HepG2 (cell line): ENCODE data around the gene TGM3. TPM values are rescaled to one million over a fixed set of nuclear protein-coding genes. Genes with fewer than 3 reads are reported as not detected.

Source experiments
- ATAC-seq: fragments of 200-7000 bp; cut with Tn5 transposase; 3 replicates; pipeline ENCODE4 v1.9.1; 2020; ENCODE audit warnings: mild to moderate bottlenecking, moderate library complexity
- BruUV-seq: library from RNA; stranded (reverse); fragments of 400-500 nt; replicated peaks from 2 replicates; lab custom pipeline; 2021; lab: Mats Ljungman, UMichigan
- CTCF ChIA-PET: fragments of 300-600 bp; formaldehyde crosslinking; extraction: SDS; loops from one replicate; lab custom pipeline; 2021; ENCODE audit warnings: low total read pairs, inconsistent platforms, low intra/inter-chr PET ratio; lab: Yijun Ruan, JAX
- POLR2A ChIA-PET: fragments of 350-600 bp; sonication (Branson Sonifier 250); formaldehyde crosslinking; loops from one replicate; lab custom pipeline; 2020; ENCODE audit warnings: antibody characterized with exemption, inconsistent platforms; lab: Yijun Ruan, JAX
- DNase-seq: peaks from one replicate; pipeline ENCODE4 v3.0.0-alpha.2; 2015; ENCODE audit warnings: low spot score
- FAIRE-seq: peaks from 3 replicates; lab custom pipeline; 2011; peaks lifted over from hg19 to GRCh38; lab: Jason Lieb, UNC
- H2AFZ ChIP-seq: one replicate; pipeline ENCODE4 v1.6.1; 2011; ENCODE audit warnings: low read length, inconsistent platforms
- H3K27ac ChIP-seq: fragments of 300-600 bp; 3 replicates; pipeline ENCODE4 v1.8.0; 2011; ENCODE audit warnings: mixed run types, mild to moderate bottlenecking, mixed read lengths, low read length, inconsistent platforms; ENCODE audit not compliant: insufficient read depth; ENCODE audit errors: extremely low read length
- H3K27me3 ChIP-seq, 2 experiments: fragments of 200-600 bp in 1 of 2; 2 replicates in 1 of 2; 3 replicates in 1 of 2; pipeline versions ENCODE4 v1.6.0 to v1.8.0; 2011; ENCODE audit warnings: low read length in 2 of 2, mild to moderate bottlenecking in 2 of 2, moderate library complexity in 2 of 2, inconsistent platforms in 1 of 2; ENCODE audit not compliant: insufficient read depth in 2 of 2, control insufficient read depth in 1 of 2
- H3K36me3 ChIP-seq, 2 experiments: fragments of 200-600 bp in 1 of 2; replicated peaks in 1 of 2; 2 replicates in 1 of 2; 3 replicates in 1 of 2; pipeline versions ENCODE4 v1.5.1 to v1.8.0; 2011; ENCODE audit warnings: low read length in 2 of 2, inconsistent platforms in 1 of 2; ENCODE audit not compliant: insufficient read depth in 2 of 2, control insufficient read depth in 1 of 2
- H3K4me1 ChIP-seq: 2 replicates; pipeline ENCODE4 v1.5.1; 2012; ENCODE audit warnings: low read length, inconsistent platforms; ENCODE audit not compliant: insufficient read depth
- H3K4me2 ChIP-seq: 2 replicates; pipeline ENCODE4 v1.6.0; 2011; ENCODE audit warnings: low read depth, low read length, inconsistent platforms
- H3K4me3 ChIP-seq, 3 experiments: fragments of 200-600 bp in 1 of 3; sonication (generic), shearing (Covaris generic) in 1 of 3; replicated peaks in 1 of 3; 2 replicates each; pipeline ENCODE4 v1.5.1; 2011 to 2016; ENCODE audit warnings: low read length in 3 of 3, inconsistent platforms in 2 of 3, low read depth in 2 of 3, mild to moderate bottlenecking in 2 of 3, control low read depth in 1 of 3, mixed read lengths in 1 of 3; ENCODE audit not compliant: insufficient read depth in 1 of 3
- H3K79me2 ChIP-seq: one replicate; pipeline ENCODE4 v1.6.1; 2011; ENCODE audit warnings: low read length, inconsistent platforms; ENCODE audit not compliant: insufficient read depth
- H3K9ac ChIP-seq: 2 replicates; pipeline ENCODE4 v1.6.0; 2011; ENCODE audit warnings: mild to moderate bottlenecking, low read depth, low read length, inconsistent platforms; ENCODE audit not compliant: insufficient read depth
- H3K9me3 ChIP-seq: 2 replicates; pipeline ENCODE4 v1.5.1; 2012; ENCODE audit warnings: mild to moderate bottlenecking, low read length
- H4K20me1 ChIP-seq: 2 replicates; pipeline ENCODE4 v1.6.0; 2011; ENCODE audit warnings: inconsistent platforms, mild to moderate bottlenecking, low read length, moderate library complexity; ENCODE audit not compliant: insufficient read depth
- ATF7-NPFF ChIP-seq: sonication (generic); formaldehyde crosslinking; IDR thresholded peaks from 2 replicates; pipeline ENCODE4 v1.8.1; 2023; ENCODE audit warnings: mild to moderate bottlenecking, low read depth, missing genetic modification reagents, moderate library complexity
- CEBPB ChIP-seq: IDR thresholded peaks from 2 replicates; pipeline ENCODE4 v1.6.1; 2011; ENCODE audit warnings: low read depth, low read length, improper control_type of control experiment, borderline replicate concordance
- FOSL2 ChIP-seq: sonication (generic); formaldehyde crosslinking; IDR thresholded peaks from 2 replicates; pipeline ENCODE4 v1.4.0; 2020; ENCODE audit warnings: missing genetic modification reagents
- GABPA ChIP-seq, 2 experiments: IDR thresholded peaks; 2 replicates each; pipeline ENCODE4 v1.6.1; 2011 to 2016; ENCODE audit warnings: low read depth in 2 of 2, low read length in 1 of 2, missing biosample characterization in 1 of 2, missing genetic modification characterization in 1 of 2
- KDM1A ChIP-seq: IDR thresholded peaks from 2 replicates; pipeline ENCODE4 v1.6.1; 2016; ENCODE audit warnings: missing compliant biosample characterization
- NCOR1 ChIP-seq: fragments of 200-600 bp; sonication (generic); IDR thresholded peaks from 2 replicates; pipeline ENCODE4 v1.7.0; 2017; ENCODE audit warnings: antibody characterized with exemption, low read length, borderline replicate concordance
- RAD21 ChIP-seq: fragments of 450-650 bp; formaldehyde crosslinking; IDR thresholded peaks from 2 replicates; pipeline ENCODE4 v1.5.0; 2020; ENCODE audit warnings: mild to moderate bottlenecking
- SMC3 ChIP-seq: IDR thresholded peaks from 2 replicates; pipeline ENCODE4 v1.6.1; 2011; ENCODE audit warnings: low read length, improper control_type of control experiment
- YY1 ChIP-seq: IDR thresholded peaks from 2 replicates; pipeline ENCODE4 v1.6.1; 2011; ENCODE audit warnings: low read length, low read depth, moderate library complexity, mild to moderate bottlenecking; ENCODE audit not compliant: insufficient read depth, insufficient replicate concordance
- ZMYM3 ChIP-seq: sonication (generic); formaldehyde crosslinking; IDR thresholded peaks from 2 replicates; pipeline ENCODE4 v1.5.1; 2020; ENCODE audit warnings: mild to moderate bottlenecking, missing genetic modification reagents
- ZNF160 ChIP-seq: sonication (generic); formaldehyde crosslinking; IDR thresholded peaks from 2 replicates; pipeline ENCODE4 v1.8.0; 2022; ENCODE audit warnings: mild to moderate bottlenecking, inconsistent platforms, missing genetic modification reagents
- ZNF263 ChIP-seq: sonication (generic); formaldehyde crosslinking; IDR thresholded peaks from 2 replicates; pipeline ENCODE4 v1.4.0; 2020; ENCODE audit warnings: missing genetic modification reagents
- ZNF543 ChIP-seq: sonication (generic); formaldehyde crosslinking; IDR thresholded peaks from 2 replicates; pipeline ENCODE4 v1.4.0; 2020; ENCODE audit warnings: mild to moderate bottlenecking, missing genetic modification reagents
- ZSCAN9 ChIP-seq: IDR thresholded peaks from 2 replicates; pipeline ENCODE4 v1.6.1; 2016; ENCODE audit warnings: borderline replicate concordance
- WGBS: methylation state at CpG from one replicate; pipeline ENCODE4 v1.1.6; 2017; ENCODE audit warnings: low lambda C conversion rate; 5-methylcytosine and 5-hydroxymethylcytosine counted together
- in situ Hi-C: cut with HindIII; loops from 2 replicates; pipeline ENCODE4 v1.10.0; 2017; ENCODE audit warnings: low pct_unique_long_range_greater_than_20kb; ENCODE audit not compliant: extremely low pct_ligation_motif_present
- intact Hi-C: fragments of 100-400 bp; cut with micrococcal nuclease; formaldehyde crosslinking; loops from one replicate; pipeline ENCODE4 v1.10.0; 2022; ENCODE audit not compliant: unreplicated experiment
- polyA plus RNA-seq, 8 experiments: library from polyadenylated mRNA; depleted of rRNA in 3 of 8; stranded (reverse) in 7 of 8; unstranded in 1 of 8; fragments of >200 nt; fragmentation: Illumina TruSeq in 4 of 8; extraction: Trizol in 4 of 8; gene quantifications; 2 replicates each; pipeline versions ENCODE4 v1.2.1 to v1.2.3, GENCODE V29; 2011 to 2016; ENCODE audit warnings: low read depth in 4 of 8, missing spikeins in 1 of 8, mixed read lengths in 1 of 8; ENCODE audit not compliant: insufficient read depth in 1 of 8
- total RNA-seq, 5 experiments: library from RNA; depleted of rRNA; stranded (reverse); fragments of >200 nt; fragmentation: Illumina TruSeq; extraction: Trizol; gene quantifications; 2 replicates each; pipeline ENCODE4 v1.2.3, GENCODE V29; 2016; ENCODE audit warnings: low read depth in 1 of 5
- TF ChIP-seq, protein P1 (sequence below), 2 experiments: sonication (generic) in 1 of 2; formaldehyde crosslinking in 1 of 2; IDR thresholded peaks; 2 replicates each; pipeline versions ENCODE4 v1.5.1 to v1.6.1; 2011 to 2020; ENCODE audit warnings: borderline replicate concordance in 1 of 2, low read depth in 1 of 2, low read length in 1 of 2, mild to moderate bottlenecking in 1 of 2, missing genetic modification reagents in 1 of 2, moderate library complexity in 1 of 2
- TF ChIP-seq, protein P2 (sequence below): sonication (generic); formaldehyde crosslinking; IDR thresholded peaks from 2 replicates; pipeline ENCODE4 v1.9.0; 2022; ENCODE audit warnings: low read depth, missing genetic modification reagents
- TF ChIP-seq, protein P3 (sequence below): sonication (generic); formaldehyde crosslinking; IDR thresholded peaks from 2 replicates; pipeline ENCODE4 v1.5.0; 2020; ENCODE audit warnings: mild to moderate bottlenecking, missing genetic modification reagents, moderate library complexity

Gene TGM3
- total and polyA plus RNA-seq, 2 of the 13 experiments (the other 11 are each of a cell fraction or from before 2014, with no cell fraction given), result not detected

DNA sequence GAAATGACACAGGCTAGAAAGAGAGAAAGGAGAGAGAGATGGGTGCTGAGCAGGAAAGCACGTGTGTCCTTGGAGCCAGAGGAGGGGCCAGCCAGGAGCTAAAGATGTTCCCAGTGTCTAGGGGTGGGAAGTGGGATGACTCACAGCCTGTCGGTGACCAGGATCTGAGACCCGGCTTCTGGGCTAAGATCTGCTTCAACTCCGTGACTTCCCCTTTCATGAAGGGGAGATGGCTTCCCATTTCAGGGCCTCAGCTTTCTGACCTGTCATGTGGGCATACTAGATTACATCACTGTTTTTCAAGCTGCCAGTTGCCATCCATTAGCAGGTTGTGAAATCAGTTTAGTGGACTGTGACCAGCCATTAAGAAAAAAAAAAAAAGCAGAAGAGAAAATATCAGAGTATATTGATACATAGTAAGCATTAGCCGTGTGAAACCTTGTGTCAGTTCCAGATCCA is 5.4 kb downstream of the TGM3 start (continued):
- TF ChIP-seq ZSCAN9, result no peak
- no peak for TF ChIP-seq GABPA (IDR thresholded peaks at IDR 0.05; ENCODE audit: low read depth, low read length)
- TF ChIP-seq GABPA (CRISPR knock-in tag; IDR thresholded peaks at IDR 0.05; ENCODE audit: low read depth), result 0 out of 2 replicates have a peak, but pooled peaks have one; percentile 9
- TF ChIP-seq ZNF543 (CRISPR knock-in tag), result no peak
- TF ChIP-seq NCOR1, result peak; percentile 27; the same call in 1 of the 2 replicates
- 0 out of 2 replicates have a peak, but pooled peaks have one; percentile 16 for TF ChIP-seq ZNF263
- peak; percentile 98; the same call in 1 of the 2 replicates for TF ChIP-seq KDM1A (CRISPR knock-in tag)
- TF ChIP-seq, protein P1, sequence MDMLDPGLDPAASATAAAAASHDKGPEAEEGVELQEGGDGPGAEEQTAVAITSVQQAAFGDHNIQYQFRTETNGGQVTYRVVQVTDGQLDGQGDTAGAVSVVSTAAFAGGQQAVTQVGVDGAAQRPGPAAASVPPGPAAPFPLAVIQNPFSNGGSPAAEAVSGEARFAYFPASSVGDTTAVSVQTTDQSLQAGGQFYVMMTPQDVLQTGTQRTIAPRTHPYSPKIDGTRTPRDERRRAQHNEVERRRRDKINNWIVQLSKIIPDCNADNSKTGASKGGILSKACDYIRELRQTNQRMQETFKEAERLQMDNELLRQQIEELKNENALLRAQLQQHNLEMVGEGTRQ (IDR thresholded peaks at IDR 0.05; ENCODE audit: low read depth, low read length), result 0 out of 2 replicates have a peak, but pooled peaks have one; percentile 10
- TF ChIP-seq, protein P1 (CRISPR knock-in tag; IDR thresholded peaks at IDR 0.05; ENCODE audit: borderline replicate concordance), result no peak
- TF ChIP-seq CEBPB, result peak; percentile 89
- TF ChIP-seq ZMYM3 (CRISPR knock-in tag), result peak; percentile 72
- peak; percentile 73 for TF ChIP-seq FOSL2 (CRISPR knock-in tag)
- TF ChIP-seq, all 625 proteins: peak for 21

DNA sequence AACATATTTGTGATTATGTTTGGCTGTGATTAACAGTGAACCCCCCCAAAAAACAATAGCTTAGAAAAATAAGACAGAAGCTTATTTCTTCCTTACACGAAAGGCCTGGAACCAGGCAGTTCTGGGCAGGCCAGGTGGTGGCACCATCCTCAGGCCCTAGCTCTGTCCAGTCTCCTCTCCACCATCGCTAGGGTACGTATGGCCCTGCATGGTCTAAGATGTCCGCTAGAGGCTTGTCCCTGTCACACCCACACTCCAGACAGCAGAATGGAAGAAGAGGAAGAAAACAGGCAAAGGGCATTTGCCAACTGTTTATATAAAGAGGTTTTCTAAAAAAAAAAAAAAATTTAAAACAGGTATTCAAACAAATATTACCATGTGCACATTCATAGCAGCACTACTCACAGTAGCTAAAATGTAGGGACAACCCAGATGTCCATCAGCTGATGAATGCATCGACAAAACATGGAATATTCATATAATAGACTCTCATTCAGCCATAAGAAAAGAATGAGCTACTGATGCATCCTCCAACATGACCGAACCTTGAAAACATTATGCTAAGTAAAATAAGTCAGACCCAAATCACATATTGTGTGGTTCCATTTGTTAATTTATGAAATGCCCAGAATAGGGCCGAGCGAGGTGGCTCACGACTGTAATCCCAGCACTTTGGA is 6.7 kb downstream of the TGM3 start:
- DNase-seq, result peak; percentile 50
- ChIA-PET CTCF (no interaction called here), POLR2A (interaction anchor here (2.0 kb wide), 1 partner anchor 38 kb away, joined by 5 read pairs; no protein-coding TSS in a partner anchor)
- TF ChIP-seq ZNF160 (CRISPR knock-in tag) (no peak), SMC3 (peak; percentile 48; the same call in 1 of the 2 replicates), YY1 (peak; percentile 15), RAD21 (CRISPR knock-in tag) (peak; percentile 42; the same call in 1 of the 2 replicates), ATF7-NPFF (CRISPR knock-in tag) (no peak)
- TF ChIP-seq, protein P2, sequence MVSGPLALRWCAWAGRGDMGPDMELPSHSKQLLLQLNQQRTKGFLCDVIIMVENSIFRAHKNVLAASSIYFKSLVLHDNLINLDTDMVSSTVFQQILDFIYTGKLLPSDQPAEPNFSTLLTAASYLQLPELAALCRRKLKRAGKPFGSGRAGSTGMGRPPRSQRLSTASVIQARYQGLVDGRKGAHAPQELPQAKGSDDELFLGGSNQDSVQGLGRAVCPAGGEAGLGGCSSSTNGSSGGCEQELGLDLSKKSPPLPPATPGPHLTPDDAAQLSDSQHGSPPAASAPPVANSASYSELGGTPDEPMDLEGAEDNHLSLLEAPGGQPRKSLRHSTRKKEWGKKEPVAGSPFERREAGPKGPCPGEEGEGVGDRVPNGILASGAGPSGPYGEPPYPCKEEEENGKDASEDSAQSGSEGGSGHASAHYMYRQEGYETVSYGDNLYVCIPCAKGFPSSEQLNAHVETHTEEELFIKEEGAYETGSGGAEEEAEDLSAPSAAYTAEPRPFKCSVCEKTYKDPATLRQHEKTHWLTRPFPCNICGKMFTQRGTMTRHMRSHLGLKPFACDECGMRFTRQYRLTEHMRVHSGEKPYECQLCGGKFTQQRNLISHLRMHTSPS, result no peak
- TF ChIP-seq, protein P3, sequence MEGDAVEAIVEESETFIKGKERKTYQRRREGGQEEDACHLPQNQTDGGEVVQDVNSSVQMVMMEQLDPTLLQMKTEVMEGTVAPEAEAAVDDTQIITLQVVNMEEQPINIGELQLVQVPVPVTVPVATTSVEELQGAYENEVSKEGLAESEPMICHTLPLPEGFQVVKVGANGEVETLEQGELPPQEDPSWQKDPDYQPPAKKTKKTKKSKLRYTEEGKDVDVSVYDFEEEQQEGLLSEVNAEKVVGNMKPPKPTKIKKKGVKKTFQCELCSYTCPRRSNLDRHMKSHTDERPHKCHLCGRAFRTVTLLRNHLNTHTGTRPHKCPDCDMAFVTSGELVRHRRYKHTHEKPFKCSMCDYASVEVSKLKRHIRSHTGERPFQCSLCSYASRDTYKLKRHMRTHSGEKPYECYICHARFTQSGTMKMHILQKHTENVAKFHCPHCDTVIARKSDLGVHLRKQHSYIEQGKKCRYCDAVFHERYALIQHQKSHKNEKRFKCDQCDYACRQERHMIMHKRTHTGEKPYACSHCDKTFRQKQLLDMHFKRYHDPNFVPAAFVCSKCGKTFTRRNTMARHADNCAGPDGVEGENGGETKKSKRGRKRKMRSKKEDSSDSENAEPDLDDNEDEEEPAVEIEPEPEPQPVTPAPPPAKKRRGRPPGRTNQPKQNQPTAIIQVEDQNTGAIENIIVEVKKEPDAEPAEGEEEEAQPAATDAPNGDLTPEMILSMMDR (CRISPR knock-in tag), result peak; percentile 45

More for the DNA sequence above, 6.7 kb downstream of the TGM3 start:
- Histone ChIP-seq H3K4me2 (no peak overlapping the region), H4K20me1 (no peaks in the 10 kb centered on the region), H3K4me3 (no peak overlapping the region), H2AFZ (no peak overlapping the region), H3K36me3 (no peaks in the 10 kb centered on the region), H3K4me1 (peaks cover 38% of the 10 kb centered on the region), H3K9me3 (no peaks in the 10 kb centered on the region), H3K79me2 (no peaks in the 10 kb centered on the region), H3K9ac (no peak overlapping the region), H3K27ac (no peak overlapping the region), H3K27me3 (peaks cover 3 to 13% of the 10 kb centered on the region in 2 experiments; a peak in 2 of 5 replicates)
- peak; percentile 94 for ATAC-seq
- no TSS peak for BruUV-seq
- peak; percentile 49 for FAIRE-seq
- in situ Hi-C loops, result no loop called here
- intact Hi-C loops, result no loop called here
- WGBS, result 46% methylated on average over 9 of the region's 9 CpGs
